Stomach (tissue), 9 donors: ENCODE data around the gene FTH1. TPM values are rescaled to one million over a fixed set of nuclear protein-coding genes. Genes with fewer than 3 reads are reported as not detected.
A peak's percentile ranks its signal among the peaks of the same experiment; 100 is the strongest.

ENCODE experiments used
- DNase-seq, 2 donors: peaks; one replicate each; pipeline versions ENCODE4 v3.0.0 to v3.0.0-alpha.2; 2013 to 2019
- H3K27ac ChIP-seq, 5 donors: fragments of 200-600 bp in 4 of 5; sonication (generic) in 4 of 5; one replicate each; pipeline ENCODE4 v1.5.1; 2013 to 2019; ENCODE audit warnings: mild to moderate bottlenecking in 1 of 5, moderate library complexity in 1 of 5
- H3K27me3 ChIP-seq, 3 donors: fragments of 200-600 bp; sonication (generic); one replicate each; pipeline ENCODE4 v1.5.1; 2017 to 2019; ENCODE audit warnings: mixed run types in 1 of 3
- H3K36me3 ChIP-seq, 4 donors: fragments of 200-600 bp; sonication (generic); 1 replicate in 3 of 4; 2 replicates in 1 of 4; pipeline ENCODE4 v1.5.1; 2016 to 2019
- H3K4me1 ChIP-seq, 4 donors: fragments of 200-600 bp; sonication (generic); one replicate each; pipeline ENCODE4 v1.5.1; 2016 to 2019
- H3K4me3 ChIP-seq, 4 donors: fragments of 200-600 bp; sonication (generic) in 3 of 4; one replicate each; pipeline ENCODE4 v1.5.1; 2016 to 2019; ENCODE audit warnings: mild to moderate bottlenecking in 1 of 4
- H3K9me3 ChIP-seq, 4 donors: fragments of 200-600 bp; sonication (generic); one replicate each; pipeline ENCODE4 v1.5.1; 2016 to 2019
- EP300 ChIP-seq: sonication (generic); formaldehyde crosslinking; IDR thresholded peaks from one replicate; pipeline ENCODE4 v1.6.1; 2017; ENCODE audit warnings: antibody characterized with exemption
- POLR2A ChIP-seq, 4 donors: fragments of 450-650 bp; IDR thresholded peaks; one replicate each; pipeline ENCODE4 v1.6.1; 2016; ENCODE audit warnings: antibody characterized with exemption in 4 of 4, control low read depth in 2 of 4, mild to moderate bottlenecking in 1 of 4, moderate library complexity in 1 of 4
- POLR2AphosphoS5 ChIP-seq, 3 donors: sonication (generic); formaldehyde crosslinking; IDR thresholded peaks; one replicate each; pipeline ENCODE4 v1.6.1; 2016; ENCODE audit warnings: antibody characterized with exemption in 3 of 3
- WGBS, 5 donors: extraction: QIAGEN DNeasy Blood & Tissue Kit in 3 of 5; methylation state at CpG; one replicate each; pipeline versions ENCODE4 v1.1.5 to v1.1.7; 2013 to 2018; 5-methylcytosine and 5-hydroxymethylcytosine counted together
- intact Hi-C: fragments of 100-400 bp; cut with DNase I; formaldehyde crosslinking; loops from one replicate; pipeline ENCODE4 v1.15.1; 2023; ENCODE audit warnings: low total_unique reads
- polyA plus RNA-seq, 3 donors: library from polyadenylated mRNA; stranded (reverse); fragments of 200-250 nt; gene quantifications; one replicate each; pipeline ENCODE4 v1.2.3, GENCODE V29; 2013
- small RNA-seq, 4 donors: library from RNA; depleted of rRNA; stranded (forward); fragments of <200 nt; gene quantifications; one replicate each; pipeline ENCODE3, GENCODE V24; 2016
- total RNA-seq, 5 donors: library from RNA; depleted of rRNA; stranded (reverse); fragments of >200 nt; gene quantifications; one replicate each; pipeline versions ENCODE4 v1.1.0 to v1.2.3, GENCODE V29; 2014 to 2016
- TF ChIP-seq, protein P1 (sequence below), 7 experiments: fragments of 450-650 bp in 4 of 7; fragments of 200-600 bp in 3 of 7; sonication (generic) in 3 of 7; IDR thresholded peaks; one replicate each; pipeline ENCODE4 v1.5.1; 2016 to 2019; ENCODE audit warnings: antibody characterized with exemption in 7 of 7, control low read depth in 2 of 7, mild to moderate bottlenecking in 1 of 7
- donor health status: healthy with polysubstance abuse.
- donor health status: Bipolar disorder and iron deficiency.
- donor health status: healthy.

FTH1 gene
- total and polyA plus RNA-seq, 8 donors, result 703 to 8,523 (median 2,035) TPM

GRCh38 chr11:61917334-61918109 is 49.9 kb downstream of the FTH1 start, which contains the start of gene RAB3IL1:
Gene RAB3IL1 (minus strand): TSS chr11:61917566. CDS start chr11:61917367, 199 bp downstream.
- peaks cover 0 to 48% (median 14%) of the 10 kb centered on the region in 3 donors for H3K27me3 ChIP-seq
- intact Hi-C loops, result no loop called here
- peak; percentile 56 to 88 for DNase-seq
- WGBS, 5 donors, result 2 to 5% (median 3%) methylated on average over 29 to 74 of the region's 74 CpGs
- H3K27ac ChIP-seq, result peak within 1 kb of the TSS in 4 of 5 donors; percentile 73 to 85 (median 74)
- H3K4me1 ChIP-seq, result peaks cover 21 to 48% (median 35%) of the 10 kb centered on the region in 4 donors
- H3K4me3 ChIP-seq, result peak within 1 kb of the TSS; percentile 59 to 64 (median 61)
- no peaks in the 10 kb centered on the region for H3K9me3 ChIP-seq
- peak in 1 of 3 donors; percentile 4 for TF ChIP-seq POLR2AphosphoS5 (IDR thresholded peaks at IDR 0.05)
- no peak for TF ChIP-seq POLR2A (IDR thresholded peaks at IDR 0.05)
- no peak for TF ChIP-seq EP300
- TF ChIP-seq, protein P1, sequence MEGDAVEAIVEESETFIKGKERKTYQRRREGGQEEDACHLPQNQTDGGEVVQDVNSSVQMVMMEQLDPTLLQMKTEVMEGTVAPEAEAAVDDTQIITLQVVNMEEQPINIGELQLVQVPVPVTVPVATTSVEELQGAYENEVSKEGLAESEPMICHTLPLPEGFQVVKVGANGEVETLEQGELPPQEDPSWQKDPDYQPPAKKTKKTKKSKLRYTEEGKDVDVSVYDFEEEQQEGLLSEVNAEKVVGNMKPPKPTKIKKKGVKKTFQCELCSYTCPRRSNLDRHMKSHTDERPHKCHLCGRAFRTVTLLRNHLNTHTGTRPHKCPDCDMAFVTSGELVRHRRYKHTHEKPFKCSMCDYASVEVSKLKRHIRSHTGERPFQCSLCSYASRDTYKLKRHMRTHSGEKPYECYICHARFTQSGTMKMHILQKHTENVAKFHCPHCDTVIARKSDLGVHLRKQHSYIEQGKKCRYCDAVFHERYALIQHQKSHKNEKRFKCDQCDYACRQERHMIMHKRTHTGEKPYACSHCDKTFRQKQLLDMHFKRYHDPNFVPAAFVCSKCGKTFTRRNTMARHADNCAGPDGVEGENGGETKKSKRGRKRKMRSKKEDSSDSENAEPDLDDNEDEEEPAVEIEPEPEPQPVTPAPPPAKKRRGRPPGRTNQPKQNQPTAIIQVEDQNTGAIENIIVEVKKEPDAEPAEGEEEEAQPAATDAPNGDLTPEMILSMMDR (IDR thresholded peaks at IDR 0.05), result no peak
- H3K36me3 ChIP-seq, result no peaks in the 10 kb centered on the region

DNA sequence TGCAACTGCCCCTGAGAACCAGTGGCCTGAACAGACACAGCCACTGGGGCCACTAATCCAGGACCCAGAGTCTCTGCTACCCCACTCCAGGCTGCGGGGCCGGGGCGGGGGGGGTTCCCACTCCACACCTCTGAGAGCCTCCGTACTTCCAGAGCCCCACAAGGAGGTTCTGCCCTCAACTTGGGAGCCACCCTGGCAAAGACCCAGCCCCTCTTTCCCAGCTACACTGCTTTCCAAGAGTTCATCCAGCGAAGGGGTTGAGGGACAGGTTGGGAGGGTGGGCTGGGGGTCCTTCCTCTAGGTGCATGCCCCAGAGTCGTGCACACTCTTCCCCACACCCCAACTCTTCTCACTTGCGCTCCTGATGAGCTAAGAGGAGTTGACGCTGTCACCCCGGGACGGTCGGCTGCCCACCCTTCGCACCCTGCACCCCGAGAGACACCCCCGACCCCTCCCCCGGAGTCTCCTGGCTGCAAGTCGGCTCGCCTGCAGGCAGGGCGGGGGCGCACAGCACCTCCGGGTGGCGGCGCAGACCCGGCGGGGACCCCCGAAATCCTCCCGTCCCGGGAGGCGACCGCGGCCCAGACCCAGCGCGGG is 50.6 kb downstream of the FTH1 start:
- 3 to 8% (median 7%) methylated on average over 18 to 32 of the region's 32 CpGs for WGBS, 5 donors
- H3K27me3 ChIP-seq, result peaks cover 0 to 48% (median 14%) of the 10 kb centered on the region in 3 donors
- H3K4me3 ChIP-seq, result peak overlapping the region; percentile 59 to 64 (median 61)
- no peaks in the 10 kb centered on the region for H3K36me3 ChIP-seq
- peaks cover 21 to 48% (median 38%) of the 10 kb centered on the region in 4 donors for H3K4me1 ChIP-seq
- TF ChIP-seq POLR2AphosphoS5 (IDR thresholded peaks at IDR 0.05), result no peak
- TF ChIP-seq, protein P1 (IDR thresholded peaks at IDR 0.05), result no peak
- no peak for TF ChIP-seq EP300
- no peak for TF ChIP-seq POLR2A (IDR thresholded peaks at IDR 0.05)
- H3K27ac ChIP-seq, result peak overlapping the region in 4 of 5 donors; percentile 73 to 85 (median 74)
- intact Hi-C loops, result no loop called here
- no peak for DNase-seq
- H3K9me3 ChIP-seq, result no peaks in the 10 kb centered on the region

- DNase-seq, result no peak
- Histone ChIP-seq H3K4me1 (peaks cover 21 to 52% (median 35%) of the 10 kb centered on the region in 4 donors), H3K27ac (peak overlapping the region in 1 of 5 donors; percentile 85), H3K4me3 (peak overlapping the region in 1 of 4 donors; percentile 62), H3K9me3 (no peaks in the 10 kb centered on the region), H3K36me3 (no peaks in the 10 kb centered on the region), H3K27me3 (peaks cover 0 to 33% (median 14%) of the 10 kb centered on the region in 3 donors)
- intact Hi-C loops, result no loop called here
- WGBS, 5 donors, result 76 to 88% (median 84%) methylated on average over 7 of the region's 7 CpGs
- TF ChIP-seq POLR2A (IDR thresholded peaks at IDR 0.05), result no peak
- no peak for TF ChIP-seq EP300
- no peak for TF ChIP-seq POLR2AphosphoS5 (IDR thresholded peaks at IDR 0.05)
- TF ChIP-seq, protein P1 (IDR thresholded peaks at IDR 0.05), result no peak
Measured at GRCh38 chr11:61914471-61915171, 52.8 kb downstream of the FTH1 start.

Small RNA genes within 50 kb of the gene (small RNA-seq; reads per million reads assigned to genes)
- gene RNU6-1243P, result 0 reads per million in 4 donors

Other genes starting within 250 kb of the FTH1 start
- 100 to 1,000 TPM in 3 of 5 donors, 10 to 100 TPM in 1, 1 to 10 TPM in 1; 6.4 to 527 (median 240) TPM for gene MYRF, start 215.0 kb downstream of the FTH1 start, total RNA-seq
- 10 to 100 TPM; 19.0 to 45.9 (median 20.5) TPM for gene MYRF, start 215.0 kb downstream of the FTH1 start, polyA plus RNA-seq
- 10 to 100 TPM in 4 of 5 donors, not detected in 1; 24.1 to 50.3 (median 42.8) TPM for gene TMEM258, start 175.0 kb downstream of the FTH1 start, total RNA-seq
- gene TMEM258, start 175.0 kb downstream of the FTH1 start, polyA plus RNA-seq, result 100 to 1,000 TPM; 184 to 274 (median 210) TPM
- 10 to 100 TPM in 2 of 5 donors, 1 to 10 TPM in 2, not detected in 1; 4.2 to 24.6 (median 10.4) TPM for gene FEN1, start 174.7 kb downstream of the FTH1 start, total RNA-seq
- gene FEN1, start 174.7 kb downstream of the FTH1 start, polyA plus RNA-seq, result 10 to 100 TPM in 1 of 3 donors, 1 to 10 TPM in 2; 5.0 to 14.3 (median 10.0) TPM
- 10 to 100 TPM in 4 of 5 donors, not detected in 1; 11.7 to 56.5 (median 17.3) TPM for gene FADS1, start 150.6 kb downstream of the FTH1 start, total RNA-seq
- 1 to 10 TPM; 1.8 to 6.4 (median 4.1) TPM for gene FADS1, start 150.6 kb downstream of the FTH1 start, polyA plus RNA-seq
- gene FADS2, start 139.3 kb downstream of the FTH1 start, total RNA-seq, result 10 to 100 TPM in 3 of 5 donors, 1 to 10 TPM in 1, not detected in 1; 9.6 to 15.2 (median 14.0) TPM
- 10 to 100 TPM in 1 of 3 donors, 1 to 10 TPM in 2; 3.5 to 17.1 (median 6.4) TPM for gene FADS2, start 139.3 kb downstream of the FTH1 start, polyA plus RNA-seq
- 100 to 1,000 TPM in 1 of 5 donors, 10 to 100 TPM in 3, 1 to 10 TPM in 1; 2.6 to 140 (median 22.8) TPM for gene FADS3, start 76.1 kb downstream of the FTH1 start, total RNA-seq
- 10 to 100 TPM in 1 of 3 donors, 1 to 10 TPM in 2; 7.5 to 23.3 (median 7.9) TPM for gene FADS3, start 76.1 kb downstream of the FTH1 start, polyA plus RNA-seq
- gene RAB3IL1, start 50.1 kb downstream of the FTH1 start, total RNA-seq, result 10 to 100 TPM in 2 of 5 donors, 1 to 10 TPM in 1, under 1 TPM in 1, not detected in 1; 0.58 to 12.8 (median 7.1) TPM
- gene RAB3IL1, start 50.1 kb downstream of the FTH1 start, polyA plus RNA-seq, result 10 to 100 TPM in 2 of 3 donors, 1 to 10 TPM in 1; 5.3 to 13.3 (median 11.6) TPM
- 10 to 100 TPM in 2 of 5 donors, 1 to 10 TPM in 2, not detected in 1; 1.2 to 27.4 (median 6.6) TPM for gene BEST1, start 17.3 kb downstream of the FTH1 start, total RNA-seq
- 1 to 10 TPM; 3.4 to 3.8 (median 3.7) TPM for gene BEST1, start 17.3 kb downstream of the FTH1 start, polyA plus RNA-seq
- 10 to 100 TPM in 3 of 5 donors, 1 to 10 TPM in 2; 4.1 to 32.1 (median 14.3) TPM for gene INCENP, start 156.4 kb upstream of the FTH1 start, total RNA-seq
- gene INCENP, start 156.4 kb upstream of the FTH1 start, polyA plus RNA-seq, result 1 to 10 TPM; 2.6 to 5.6 (median 4.5) TPM
- gene SCGB1D1, start 222.6 kb upstream of the FTH1 start, total RNA-seq, result not detected
- gene SCGB1D1, start 222.6 kb upstream of the FTH1 start, polyA plus RNA-seq, result not detected
- 10 to 100 TPM in 1 of 5 donors, 1 to 10 TPM in 1, not detected in 3; 1.3 to 34.8 TPM for gene SCGB2A1, start 241.0 kb upstream of the FTH1 start, total RNA-seq
- 10 to 100 TPM in 2 of 3 donors, 1 to 10 TPM in 1; 4.4 to 17.1 (median 12.4) TPM for gene SCGB2A1, start 241.0 kb upstream of the FTH1 start, polyA plus RNA-seq